Effector memory CD4-positive, alpha-beta T cell (primary cell): ENCODE data around the gene ZSCAN18.

Source experiments
- DNase-seq, 3 donors: peaks; one replicate each; pipeline ENCODE4 v3.0.0-alpha.2; 2020
- H3K27ac ChIP-seq: 2 replicates; pipeline ENCODE4 v1.7.0; 2013; ENCODE audit warnings: mild to moderate bottlenecking, low read length, moderate library complexity; ENCODE audit not compliant: insufficient read depth, poor library complexity, severe bottlenecking
- H3K27me3 ChIP-seq: replicated peaks from 2 replicates; pipeline ENCODE4 v1.7.0; 2013; ENCODE audit warnings: mild to moderate bottlenecking, low read length; ENCODE audit not compliant: insufficient read depth, control insufficient read depth, poor library complexity, severe bottlenecking
- H3K36me3 ChIP-seq: 2 replicates; pipeline ENCODE4 v1.7.0; 2013; ENCODE audit warnings: mild to moderate bottlenecking, low read length, moderate library complexity; ENCODE audit not compliant: control insufficient read depth, insufficient read depth
- H3K4me1 ChIP-seq: 2 replicates; pipeline ENCODE4 v1.7.0; 2013; ENCODE audit warnings: low read length, mild to moderate bottlenecking; ENCODE audit not compliant: control insufficient read depth, insufficient read depth, poor library complexity, severe bottlenecking
- H3K4me3 ChIP-seq: 2 replicates; pipeline ENCODE4 v1.7.0; 2013; ENCODE audit warnings: low read length, low read depth, mild to moderate bottlenecking; ENCODE audit not compliant: insufficient read depth, poor library complexity, severe bottlenecking
- H3K9me3 ChIP-seq: 2 replicates; pipeline ENCODE4 v1.7.0; 2013; ENCODE audit warnings: mild to moderate bottlenecking, low read length, moderate library complexity; ENCODE audit not compliant: control insufficient read depth

The ZSCAN18 gene

DNA sequence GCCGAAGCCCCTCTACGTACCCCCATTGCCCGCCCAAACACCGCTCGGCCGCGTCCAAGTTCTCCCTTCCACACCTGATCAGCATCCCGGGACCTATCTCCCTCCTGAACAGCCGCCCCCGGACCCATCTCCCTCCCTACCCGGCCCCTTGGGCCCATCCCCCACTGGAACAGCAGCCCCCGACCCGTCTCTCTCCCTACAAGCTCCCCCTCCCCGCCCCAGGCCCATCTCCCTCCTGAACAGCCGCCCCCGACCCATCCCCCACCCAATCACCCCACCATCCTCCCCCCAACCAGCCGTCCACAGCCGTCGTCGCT lies 63.6 kb downstream of the ZSCAN18 start:
- Histone ChIP-seq H3K4me3 (no peak overlapping the region), H3K27ac (no peak overlapping the region), H3K36me3 (no peaks in the 10 kb centered on the region), H3K9me3 (no peaks in the 10 kb centered on the region), H3K4me1 (no peaks in the 10 kb centered on the region), H3K27me3 (no peaks in the 10 kb centered on the region)
- no peak for DNase-seq
